HepG2 (cell line): ENCODE results near the gene ZMYM3. TPM values are rescaled to one million over a fixed set of nuclear protein-coding genes. Genes with fewer than 3 reads are reported as not detected.

Experiments
- ASH2L ChIP-seq: fragments of 300-600, 200-600 bp; sonication (generic); IDR thresholded peaks from 2 replicates; pipeline ENCODE4 v1.7.0; 2017; ENCODE audit warnings: low read depth, mild to moderate bottlenecking, moderate library complexity, mixed read lengths, low read length; ENCODE audit not compliant: insufficient read length
- CBFB ChIP-seq: sonication (generic); formaldehyde crosslinking; IDR thresholded peaks from 2 replicates; pipeline ENCODE4 v1.4.0; 2020; ENCODE audit warnings: missing genetic modification reagents
- CREM ChIP-seq, 2 experiments: sonication (generic) in 1 of 2; formaldehyde crosslinking in 1 of 2; IDR thresholded peaks; 2 replicates each; pipeline versions ENCODE4 v1.4.0 to v1.6.1; 2016 to 2020; ENCODE audit warnings: antibody characterized with exemption in 1 of 2, mild to moderate bottlenecking in 1 of 2, missing genetic modification reagents in 1 of 2
- FIP1L1 ChIP-seq: fragments of 200-400 bp; formaldehyde crosslinking; IDR thresholded peaks from 2 replicates; pipeline ENCODE4 v1.6.1; 2018; ENCODE audit warnings: low read depth, mild to moderate bottlenecking, low read length, moderate library complexity, borderline replicate concordance; ENCODE audit not compliant: insufficient read depth
- FOXO4 ChIP-seq: sonication (generic); formaldehyde crosslinking; conservative IDR thresholded peaks from 2 replicates; pipeline ENCODE4 v1.8.1; 2023; ENCODE audit warnings: missing genetic modification reagents
- IRF1 ChIP-seq: sonication (generic); formaldehyde crosslinking; IDR thresholded peaks from 2 replicates; pipeline ENCODE4 v1.4.0; 2020; ENCODE audit warnings: low read depth, mild to moderate bottlenecking, missing genetic modification reagents
- PBX2 ChIP-seq: IDR thresholded peaks from 2 replicates; pipeline ENCODE4 v1.6.1; 2016; ENCODE audit warnings: control low read depth
- PRMT3 ChIP-seq: sonication (generic); formaldehyde crosslinking; IDR thresholded peaks from 2 replicates; pipeline ENCODE4 v1.8.1; 2022; ENCODE audit warnings: low read depth, mild to moderate bottlenecking, moderate library complexity, missing genetic modification reagents, borderline replicate concordance
- RBM22 ChIP-seq: fragments of 200-400 bp; formaldehyde crosslinking; optimal IDR thresholded peaks from 2 replicates; pipeline ENCODE3; 2017; ENCODE audit warnings: mild to moderate bottlenecking, low read length, moderate library complexity
- SALL2 ChIP-seq: sonication (generic); formaldehyde crosslinking; IDR thresholded peaks from 2 replicates; pipeline ENCODE4 v1.8.1; 2023; ENCODE audit warnings: mild to moderate bottlenecking, missing genetic modification reagents, inconsistent platforms
- SMAD1 ChIP-seq: sonication (generic); formaldehyde crosslinking; IDR thresholded peaks from 2 replicates; pipeline ENCODE4 v1.4.0; 2020; ENCODE audit warnings: missing genetic modification reagents, low read depth, mild to moderate bottlenecking, borderline replicate concordance
- SNAI1 ChIP-seq: sonication (generic); formaldehyde crosslinking; IDR thresholded peaks from 2 replicates; pipeline ENCODE4 v1.5.0; 2020; ENCODE audit warnings: mild to moderate bottlenecking, missing genetic modification reagents, borderline replicate concordance
- SUZ12 ChIP-seq: fragments of 150-350 bp; IDR thresholded peaks from 2 replicates; pipeline ENCODE4 v1.6.1; 2014; ENCODE audit warnings: low read depth, low read length
- TAF15 ChIP-seq: fragments of 200-400 bp; formaldehyde crosslinking; IDR thresholded peaks from one replicate; pipeline ENCODE4 v1.6.1; 2018; ENCODE audit warnings: mild to moderate bottlenecking, low read depth, low read length; ENCODE audit not compliant: poor library complexity, severe bottlenecking
- TCF7 ChIP-seq: sonication (generic); IDR thresholded peaks from 2 replicates; pipeline ENCODE4 v1.6.1; 2016; ENCODE audit warnings: antibody characterized with exemption, low read depth
- U2AF1 ChIP-seq: fragments of 200-400 bp; formaldehyde crosslinking; optimal IDR thresholded peaks from 2 replicates; pipeline ENCODE3; 2017; ENCODE audit warnings: mild to moderate bottlenecking, low read depth, low read length
- ZBTB42 ChIP-seq: sonication (generic); formaldehyde crosslinking; IDR thresholded peaks from 2 replicates; pipeline ENCODE4 v1.5.0; 2020; ENCODE audit warnings: mild to moderate bottlenecking, missing genetic modification reagents
- ZNF431 ChIP-seq: sonication (generic); formaldehyde crosslinking; IDR thresholded peaks from 2 replicates; pipeline ENCODE4 v1.9.0; 2022; ENCODE audit warnings: missing genetic modification reagents, low read depth, mild to moderate bottlenecking, borderline replicate concordance
- ZNF44 ChIP-seq: sonication (generic); formaldehyde crosslinking; IDR thresholded peaks from 2 replicates; pipeline ENCODE4 v1.5.1; 2020; ENCODE audit warnings: mild to moderate bottlenecking, missing genetic modification reagents
- ZNF546 ChIP-seq: sonication (generic); formaldehyde crosslinking; conservative IDR thresholded peaks from 2 replicates; pipeline ENCODE4 v1.8.1; 2023; ENCODE audit warnings: mild to moderate bottlenecking, missing genetic modification reagents
- ZNF614 ChIP-seq: IDR thresholded peaks from 2 replicates; pipeline ENCODE4 v1.6.1; 2018; ENCODE audit warnings: missing biosample characterization, missing genetic modification reagents, inconsistent platforms, borderline replicate concordance
- ZNF639 ChIP-seq: conservative IDR thresholded peaks from 2 replicates; pipeline ENCODE4 v1.6.1; 2018; ENCODE audit warnings: missing genetic modification reagents
- polyA plus RNA-seq, 8 experiments: library from polyadenylated mRNA; depleted of rRNA in 3 of 8; stranded (reverse) in 7 of 8; unstranded in 1 of 8; fragments of >200 nt; fragmentation: Illumina TruSeq in 4 of 8; extraction: Trizol in 4 of 8; gene quantifications; 2 replicates each; pipeline versions ENCODE4 v1.2.1 to v1.2.3, GENCODE V29; 2011 to 2016; ENCODE audit warnings: low read depth in 4 of 8, missing spikeins in 1 of 8, mixed read lengths in 1 of 8; ENCODE audit not compliant: insufficient read depth in 1 of 8
- total RNA-seq, 5 experiments: library from RNA; depleted of rRNA; stranded (reverse); fragments of >200 nt; fragmentation: Illumina TruSeq; extraction: Trizol; gene quantifications; 2 replicates each; pipeline ENCODE4 v1.2.3, GENCODE V29; 2016; ENCODE audit warnings: low read depth in 1 of 5
- TF ChIP-seq, protein P1 (sequence below): sonication (generic); formaldehyde crosslinking; IDR thresholded peaks from 2 replicates; pipeline ENCODE4 v1.4.0; 2020; ENCODE audit warnings: missing genetic modification reagents

The ZMYM3 gene
- total and polyA plus RNA-seq, 2 of the 13 experiments (the other 11 are each of a cell fraction or from before 2014, with no cell fraction given) = 26.4 to 35.4 TPM

DNA sequence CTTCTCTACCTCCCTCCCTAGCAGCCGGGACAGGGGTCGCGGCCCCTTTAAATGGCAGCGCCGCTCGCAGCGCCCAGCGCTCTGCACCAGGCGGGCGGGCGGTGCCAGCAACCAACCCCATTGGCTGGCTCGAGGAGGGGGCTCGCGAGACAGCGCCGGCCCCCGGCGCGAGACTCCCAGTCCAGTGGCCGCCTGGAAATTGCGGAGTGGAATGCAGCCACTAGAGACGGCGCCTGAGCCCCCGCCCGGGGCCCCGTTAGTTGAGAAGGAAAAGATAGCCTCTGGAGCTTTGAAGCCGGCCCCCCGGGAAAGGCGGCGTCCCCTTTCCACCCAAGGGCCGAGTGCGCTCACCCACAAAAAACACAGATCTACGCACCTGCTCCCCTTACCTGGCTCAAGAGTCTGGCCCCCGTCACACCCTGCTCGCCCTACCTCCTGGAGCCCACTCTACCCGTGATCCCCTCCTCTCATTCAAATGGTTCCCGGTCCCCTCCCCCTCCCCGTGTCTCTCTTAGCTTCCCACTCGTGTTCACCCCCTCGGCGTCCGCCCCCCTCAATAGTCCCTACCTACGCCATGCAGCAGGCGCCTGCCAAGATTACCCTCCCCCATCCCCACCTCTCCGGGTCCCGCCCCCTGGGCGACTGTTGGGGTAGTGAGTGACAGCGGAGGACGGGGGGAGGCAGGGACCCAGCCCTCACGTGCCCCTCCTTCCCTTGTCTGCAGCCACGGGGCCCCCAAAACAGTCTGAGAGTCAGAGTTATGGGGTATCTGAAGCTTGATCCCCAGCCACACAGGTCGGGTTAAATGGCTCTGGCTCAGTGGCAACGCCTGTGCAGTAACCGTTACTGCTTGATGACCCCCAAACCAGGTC is at the start of gene ZMYM3 (continued):
- no peak for TF ChIP-seq ZNF639 (CRISPR knock-in tag)
- TF ChIP-seq SNAI1 = no peak
- TF ChIP-seq ZNF614 (CRISPR knock-in tag) = no peak
- no peak for TF ChIP-seq CBFB (CRISPR knock-in tag)
- no peak for TF ChIP-seq RBM22
- TF ChIP-seq ZNF44 = no peak
- TF ChIP-seq SMAD1 (CRISPR knock-in tag) = no peak
- no peak for TF ChIP-seq IRF1 (CRISPR knock-in tag)
- TF ChIP-seq, protein P1, sequence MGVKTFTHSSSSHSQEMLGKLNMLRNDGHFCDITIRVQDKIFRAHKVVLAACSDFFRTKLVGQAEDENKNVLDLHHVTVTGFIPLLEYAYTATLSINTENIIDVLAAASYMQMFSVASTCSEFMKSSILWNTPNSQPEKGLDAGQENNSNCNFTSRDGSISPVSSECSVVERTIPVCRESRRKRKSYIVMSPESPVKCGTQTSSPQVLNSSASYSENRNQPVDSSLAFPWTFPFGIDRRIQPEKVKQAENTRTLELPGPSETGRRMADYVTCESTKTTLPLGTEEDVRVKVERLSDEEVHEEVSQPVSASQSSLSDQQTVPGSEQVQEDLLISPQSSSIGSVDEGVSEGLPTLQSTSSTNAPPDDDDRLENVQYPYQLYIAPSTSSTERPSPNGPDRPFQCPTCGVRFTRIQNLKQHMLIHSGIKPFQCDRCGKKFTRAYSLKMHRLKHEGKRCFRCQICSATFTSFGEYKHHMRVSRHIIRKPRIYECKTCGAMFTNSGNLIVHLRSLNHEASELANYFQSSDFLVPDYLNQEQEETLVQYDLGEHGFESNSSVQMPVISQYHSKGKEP (CRISPR knock-in tag) = no peak
- no peak for TF ChIP-seq SUZ12
- TF ChIP-seq TAF15 = no peak
- no peak for TF ChIP-seq ZNF546
- no peak for TF ChIP-seq CREM (IDR thresholded peaks at IDR 0.05)
- no peak for TF ChIP-seq CREM (CRISPR knock-in tag; IDR thresholded peaks at IDR 0.05)
- TF ChIP-seq SALL2 (CRISPR knock-in tag) = no peak
- peak; percentile 81 for TF ChIP-seq PBX2 (CRISPR knock-in tag)
- TF ChIP-seq U2AF1 = no peak
- no peak for TF ChIP-seq TCF7
- TF ChIP-seq ZNF431 (CRISPR knock-in tag) = no peak
- TF ChIP-seq ASH2L = no peak
- no peak for TF ChIP-seq ZBTB42
- no peak for TF ChIP-seq FOXO4
- no peak for TF ChIP-seq FIP1L1
- TF ChIP-seq PRMT3 (CRISPR knock-in tag) = no peak
